IgD-negative memory B cell (primary cell): Measurements from ENCODE around the gene CALML3. TPM values are rescaled to one million over a fixed set of nuclear protein-coding genes. Genes with fewer than 3 reads are reported as not detected.

Experiments
- H3K27ac Mint-ChIP-seq, 3 donors: one replicate each; pipeline ENCODE4 v1.8.0; 2020 to 2022; ENCODE audit warnings: mild to moderate bottlenecking in 3 of 3, mixed read lengths in 3 of 3, moderate library complexity in 1 of 3
- H3K27me3 Mint-ChIP-seq: one replicate; pipeline ENCODE4 v1.8.0; 2021; ENCODE audit warnings: mixed read lengths
- H3K36me3 Mint-ChIP-seq: one replicate; pipeline ENCODE4 v1.8.0; 2020; ENCODE audit warnings: mild to moderate bottlenecking, mixed read lengths
- H3K4me1 Mint-ChIP-seq, 3 donors: one replicate each; pipeline ENCODE4 v1.8.0; 2020 to 2022; ENCODE audit warnings: mixed read lengths in 3 of 3, mild to moderate bottlenecking in 1 of 3
- H3K4me3 Mint-ChIP-seq, 4 donors: one replicate each; pipeline ENCODE4 v1.8.0; 2020 to 2022; ENCODE audit warnings: mild to moderate bottlenecking in 4 of 4, mixed read lengths in 4 of 4, moderate library complexity in 3 of 4
- H3K9me3 Mint-ChIP-seq, 3 donors: one replicate each; pipeline ENCODE4 v1.8.0; 2020 to 2021; ENCODE audit warnings: mixed read lengths in 3 of 3, mild to moderate bottlenecking in 1 of 3
- polyA plus RNA-seq: library from polyadenylated mRNA; unstranded; fragments of 300-500 nt; fragmentation: Illumina TruSeq; gene quantifications from one replicate; pipeline ENCODE4 v1.2.3, GENCODE V29; 2021

Gene CALML3
- polyA plus RNA-seq, 1 donor from 2014 or later, result not detected

GRCh38 chr10:5522913-5523560 is 1.7 kb upstream of the CALML3 start:
- peaks cover 5% of the 10 kb centered on the region in 3 donors for H3K9me3 Mint-ChIP-seq
- H3K4me3 Mint-ChIP-seq, result no peak overlapping the region
- H3K27ac Mint-ChIP-seq, result no peak overlapping the region
- H3K4me1 Mint-ChIP-seq, result no peaks in the 10 kb centered on the region
- peaks cover 5% of the 10 kb centered on the region for H3K27me3 Mint-ChIP-seq
- H3K36me3 Mint-ChIP-seq, result no peaks in the 10 kb centered on the region

- H3K27ac Mint-ChIP-seq, result no peak overlapping the region
- H3K9me3 Mint-ChIP-seq, result peaks cover 0 to 5% (median 4%) of the 10 kb centered on the region in 3 donors
- H3K36me3 Mint-ChIP-seq, result no peaks in the 10 kb centered on the region
- H3K27me3 Mint-ChIP-seq, result peaks cover 5% of the 10 kb centered on the region
- H3K4me3 Mint-ChIP-seq, result no peak overlapping the region
- H3K4me1 Mint-ChIP-seq, result no peaks in the 10 kb centered on the region
These were observed 776 bp upstream of the CALML3 start for GRCh38 chr10:5523796-5524574.

GRCh38 chr10:5525561-5526341 is 990 bp downstream of the CALML3 start:
- Mint-ChIP-seq H3K4me3 (no peak overlapping the region), H3K9me3 (peaks cover 0 to 2% (median under 1%) of the 10 kb centered on the region in 3 donors), H3K36me3 (no peaks in the 10 kb centered on the region), H3K27me3 (peaks cover 7% of the 10 kb centered on the region), H3K27ac (no peak overlapping the region), H3K4me1 (no peaks in the 10 kb centered on the region)

- Mint-ChIP-seq H3K4me3 (no peak overlapping the region), H3K9me3 (peaks cover 0 to 2% (median 1%) of the 10 kb centered on the region in 3 donors), H3K27me3 (peaks cover 7% of the 10 kb centered on the region), H3K4me1 (no peaks in the 10 kb centered on the region), H3K27ac (no peak overlapping the region), H3K36me3 (no peaks in the 10 kb centered on the region)
These were observed 2.0 kb downstream of the CALML3 start for GRCh38 chr10:5526691-5527331.

- Mint-ChIP-seq H3K4me3 (no peak overlapping the region), H3K4me1 (no peaks in the 10 kb centered on the region), H3K9me3 (peaks cover 0 to 1% (median 0%) of the 10 kb centered on the region in 3 donors), H3K27me3 (peaks cover 7% of the 10 kb centered on the region), H3K27ac (no peak overlapping the region), H3K36me3 (no peaks in the 10 kb centered on the region)
These were observed 2.8 kb downstream of the CALML3 start for GRCh38 chr10:5527332-5528200.

- Mint-ChIP-seq H3K4me1 (no peaks in the 10 kb centered on the region), H3K9me3 (peaks cover 0 to 1% (median 0%) of the 10 kb centered on the region in 3 donors), H3K27me3 (peaks cover 7% of the 10 kb centered on the region), H3K27ac (no peak overlapping the region), H3K4me3 (no peak overlapping the region), H3K36me3 (no peaks in the 10 kb centered on the region)
These were observed 4.4 kb downstream of the CALML3 start for GRCh38 chr10:5528989-5529701.

- Mint-ChIP-seq H3K9me3 (peaks cover 0 to 1% (median 0%) of the 10 kb centered on the region in 3 donors), H3K27ac (no peak overlapping the region), H3K36me3 (no peaks in the 10 kb centered on the region), H3K27me3 (peaks cover 5% of the 10 kb centered on the region), H3K4me1 (no peaks in the 10 kb centered on the region), H3K4me3 (no peak overlapping the region)
These were observed 5.1 kb downstream of the CALML3 start for GRCh38 chr10:5529702-5530411.

- Mint-ChIP-seq H3K4me1 (no peaks in the 10 kb centered on the region), H3K36me3 (no peaks in the 10 kb centered on the region), H3K9me3 (peaks cover 0 to 1% (median 0%) of the 10 kb centered on the region in 3 donors), H3K4me3 (no peak overlapping the region), H3K27me3 (peaks cover 5% of the 10 kb centered on the region), H3K27ac (peak overlapping the region in 1 of 3 donors; percentile 3)
These were observed 5.6 kb downstream of the CALML3 start for GRCh38 chr10:5530412-5530806.

- Mint-ChIP-seq H3K4me1 (no peaks in the 10 kb centered on the region), H3K4me3 (no peak overlapping the region), H3K27me3 (peaks cover 5% of the 10 kb centered on the region), H3K27ac (no peak overlapping the region), H3K36me3 (no peaks in the 10 kb centered on the region), H3K9me3 (peaks cover 0 to 1% (median 0%) of the 10 kb centered on the region in 3 donors)
These were observed 6.2 kb downstream of the CALML3 start for GRCh38 chr10:5530846-5531557.

- Mint-ChIP-seq H3K27me3 (peaks cover 5% of the 10 kb centered on the region), H3K4me1 (no peaks in the 10 kb centered on the region), H3K27ac (no peak overlapping the region), H3K9me3 (peaks cover 0 to 1% (median 0%) of the 10 kb centered on the region in 3 donors), H3K4me3 (no peak overlapping the region), H3K36me3 (no peaks in the 10 kb centered on the region)
These were observed 7.0 kb downstream of the CALML3 start for GRCh38 chr10:5531558-5532306.

GRCh38 chr10:5532307-5532605 is 7.5 kb downstream of the CALML3 start:
- Mint-ChIP-seq H3K4me3 (no peak overlapping the region), H3K36me3 (no peaks in the 10 kb centered on the region), H3K4me1 (no peaks in the 10 kb centered on the region), H3K27me3 (peaks cover 5% of the 10 kb centered on the region), H3K9me3 (peaks cover 0 to 1% (median 0%) of the 10 kb centered on the region in 3 donors), H3K27ac (no peak overlapping the region)

- H3K4me3 Mint-ChIP-seq, result no peak overlapping the region
- no peaks in the 10 kb centered on the region for H3K36me3 Mint-ChIP-seq
- peaks cover 2% of the 10 kb centered on the region for H3K27me3 Mint-ChIP-seq
- H3K4me1 Mint-ChIP-seq, result no peaks in the 10 kb centered on the region
- no peak overlapping the region for H3K27ac Mint-ChIP-seq
- H3K9me3 Mint-ChIP-seq, result peaks cover 0 to 1% (median 0%) of the 10 kb centered on the region in 3 donors
These were observed 7.9 kb downstream of the CALML3 start for GRCh38 chr10:5532618-5533097.
